HCT116 (cell line): ENCODE measurements around the gene PNPLA2. TPM values are rescaled to one million over a fixed set of nuclear protein-coding genes. Genes with fewer than 3 reads are reported as not detected.

Source experiments
- ATAC-seq: fragments of 200-7000 bp; cut with Tn5 transposase; 2 replicates; pipeline ENCODE4 v1.9.1; 2020; ENCODE audit warnings: mild to moderate bottlenecking, moderate library complexity
- BruUV-seq: library from RNA; stranded (reverse); fragments of 400-500 nt; replicated peaks from 2 replicates; lab custom pipeline; 2021; lab: Mats Ljungman, UMichigan
- CTCF ChIA-PET: fragments of 300-600 bp; sonication (Branson Sonifier 250); formaldehyde crosslinking; loops from one replicate; lab custom pipeline; 2021; ENCODE audit warnings: antibody characterized with exemption; lab: Charles Lee
- POLR2A ChIA-PET: fragments of 300-600, 350-600 bp; sonication (Branson Sonifier 250); formaldehyde crosslinking; loops from one replicate; lab custom pipeline; 2021; ENCODE audit warnings: antibody characterized with exemption; lab: Charles Lee
- RAD21 ChIA-PET, 2 experiments: fragments of 300-600 bp; sonication (Branson Sonifier 250); formaldehyde crosslinking; loops; one replicate each; lab custom pipeline; 2023; ENCODE audit warnings: low total read pairs in 2 of 2; ENCODE audit not compliant: uncharacterized antibody in 2 of 2, unreplicated experiment in 2 of 2, low non-redundant PET in 1 of 2; lab: Charles Lee
- DNase-seq: peaks from one replicate; pipeline ENCODE4 v3.0.0-alpha.2; 2010; ENCODE audit warnings: low read depth, low spot score
- H2AFZ ChIP-seq: fragments of 200-600 bp; shearing (Covaris generic), sonication (generic); 2 replicates; pipeline ENCODE4 v1.6.1; 2017; ENCODE audit warnings: low read depth, mixed run types, mixed read lengths, antibody characterized with exemption, low read length; ENCODE audit not compliant: poor library complexity, severe bottlenecking
- H3K27ac ChIP-seq: 2 replicates; pipeline ENCODE4 v1.5.1; 2012; ENCODE audit warnings: low read depth, low read length
- H3K27me3 ChIP-seq: fragments of 200-600 bp; sonication (generic); 2 replicates; pipeline ENCODE4 v1.6.1; 2016; ENCODE audit warnings: mixed run types, low read length, mixed read lengths; ENCODE audit not compliant: insufficient read depth
- H3K36me3 ChIP-seq, 2 experiments: fragments of 200-500 bp in 1 of 2; fragments of 200-600 bp in 1 of 2; sonication (Bioruptor generic) in 1 of 2; sonication (generic) in 1 of 2; 2 replicates each; pipeline versions ENCODE4 v1.5.1 to v1.6.1; 2014 to 2016; ENCODE audit warnings: low read length in 2 of 2, inconsistent platforms in 1 of 2, mixed read lengths in 1 of 2, mixed run types in 1 of 2; ENCODE audit not compliant: insufficient read depth in 2 of 2, control insufficient read depth in 1 of 2
- H3K4me1 ChIP-seq, 2 experiments: fragments of 200-600 bp in 1 of 2; sonication (generic) in 1 of 2; 2 replicates each; pipeline versions ENCODE4 v1.5.1 to v1.6.1; 2012 to 2017; ENCODE audit warnings: low read length in 2 of 2, inconsistent platforms in 1 of 2, mild to moderate bottlenecking in 1 of 2, mixed read lengths in 1 of 2, mixed run types in 1 of 2, moderate library complexity in 1 of 2; ENCODE audit not compliant: insufficient read depth in 2 of 2, control insufficient read depth in 1 of 2
- H3K4me2 ChIP-seq: fragments of 200-600 bp; sonication (generic); 2 replicates; pipeline ENCODE4 v1.6.1; 2017; ENCODE audit warnings: mixed run types, low read length, mixed read lengths
- H3K4me3 ChIP-seq, 2 experiments: fragments of 200-600 bp in 1 of 2; sonication (generic) in 1 of 2; replicated peaks in 1 of 2; 2 replicates each; pipeline ENCODE4 v1.5.1; 2011 to 2016; ENCODE audit warnings: low read length in 2 of 2, control low read depth in 1 of 2, low read depth in 1 of 2, mild to moderate bottlenecking in 1 of 2, mixed read lengths in 1 of 2, mixed run types in 1 of 2
- H3K79me2 ChIP-seq: fragments of 200-600 bp; sonication (generic); 2 replicates; pipeline ENCODE4 v1.6.1; 2017; ENCODE audit warnings: mild to moderate bottlenecking, mixed run types, low read length, moderate library complexity, mixed read lengths; ENCODE audit not compliant: insufficient read depth
- H3K9ac ChIP-seq: fragments of 200-600 bp; sonication (generic); 2 replicates; pipeline ENCODE4 v1.6.1; 2016; ENCODE audit warnings: low read length, mixed read lengths
- H3K9me2 ChIP-seq: fragments of 200-600 bp; sonication (generic), shearing (Covaris generic); 2 replicates; pipeline ENCODE4 v1.6.1; 2017; ENCODE audit warnings: mixed run types, mild to moderate bottlenecking, moderate library complexity; ENCODE audit not compliant: insufficient read depth
- H3K9me3 ChIP-seq, 2 experiments: fragments of 200-500 bp in 1 of 2; fragments of 200-600 bp in 1 of 2; sonication (Bioruptor generic) in 1 of 2; sonication (generic) in 1 of 2; 2 replicates each; pipeline ENCODE4 v1.6.1; 2014 to 2017; ENCODE audit warnings: low read length in 2 of 2, mixed read lengths in 2 of 2, inconsistent platforms in 1 of 2, low read depth in 1 of 2, mild to moderate bottlenecking in 1 of 2, mixed run types in 1 of 2, moderate library complexity in 1 of 2; ENCODE audit not compliant: control insufficient read depth in 1 of 2, insufficient read depth in 1 of 2
- H4K20me1 ChIP-seq: fragments of 200-600 bp; sonication (generic), shearing (Covaris generic); 2 replicates; pipeline ENCODE4 v1.6.1; 2017; ENCODE audit warnings: mixed run types, mild to moderate bottlenecking, moderate library complexity; ENCODE audit not compliant: insufficient read depth
- CBX3 ChIP-seq: IDR thresholded peaks from 2 replicates; pipeline ENCODE4 v1.6.1; 2012; ENCODE audit warnings: low read depth
- CTCF ChIP-seq, 3 experiments: fragments of 200-600 bp in 1 of 3; sonication (generic) in 1 of 3; IDR thresholded peaks in 2 of 3; conservative IDR thresholded peaks in 1 of 3; 2 replicates each; pipeline ENCODE4 v1.5.1; 2012 to 2017; ENCODE audit warnings: low read depth in 2 of 3, low read length in 2 of 3, antibody characterized with exemption in 1 of 3, borderline replicate concordance in 1 of 3, control low read depth in 1 of 3, mild to moderate bottlenecking in 1 of 3, mixed read lengths in 1 of 3, mixed run types in 1 of 3, moderate library complexity in 1 of 3; ENCODE audit not compliant: insufficient read depth in 1 of 3
- EGR1 ChIP-seq: IDR thresholded peaks from 2 replicates; pipeline ENCODE4 v1.6.1; 2012; ENCODE audit warnings: low read depth
- ELF1 ChIP-seq: IDR thresholded peaks from 2 replicates; pipeline ENCODE4 v1.6.1; 2012; ENCODE audit warnings: low read depth, borderline replicate concordance
- EZH2 ChIP-seq: fragments of 200-600 bp; sonication (generic); IDR thresholded peaks from 2 replicates; pipeline ENCODE4 v1.6.1; 2017; ENCODE audit warnings: antibody characterized with exemption, mixed run types
- EZH2phosphoT487 ChIP-seq: fragments of 200-600 bp; IDR thresholded peaks from 2 replicates; pipeline ENCODE4 v1.6.1; 2018; ENCODE audit warnings: antibody characterized with exemption, borderline replicate concordance
- FOSL1 ChIP-seq: IDR thresholded peaks from 2 replicates; pipeline ENCODE4 v1.6.1; 2012; ENCODE audit warnings: low read depth
- JUND ChIP-seq: IDR thresholded peaks from 2 replicates; pipeline ENCODE4 v1.6.1; 2012
- MAX ChIP-seq: IDR thresholded peaks from 2 replicates; pipeline ENCODE4 v1.6.1; 2012
- POLR2AphosphoS5 ChIP-seq: IDR thresholded peaks from 2 replicates; pipeline ENCODE4 v1.6.1; 2011; ENCODE audit warnings: mild to moderate bottlenecking, low read depth, low read length, moderate library complexity
- REST ChIP-seq: IDR thresholded peaks from 2 replicates; pipeline ENCODE4 v1.6.1; 2012; ENCODE audit warnings: low read depth
- SIN3A ChIP-seq: IDR thresholded peaks from 2 replicates; pipeline ENCODE4 v1.6.1; 2012; ENCODE audit warnings: low read depth
- SP1 ChIP-seq: IDR thresholded peaks from 2 replicates; pipeline ENCODE4 v1.6.1; 2012; ENCODE audit warnings: low read depth
- TCF7L2 ChIP-seq: IDR thresholded peaks from 2 replicates; pipeline ENCODE4 v1.7.0; 2011; ENCODE audit warnings: borderline replicate concordance, inconsistent platforms; ENCODE audit not compliant: insufficient read depth, insufficient read length; ENCODE audit errors: extremely low read depth
- ZNF274 ChIP-seq: fragments of 200-500 bp; sonication (Bioruptor generic); IDR thresholded peaks from 2 replicates; pipeline ENCODE4 v1.6.1; 2014; ENCODE audit warnings: mild to moderate bottlenecking, low read depth, low read length, inconsistent platforms
- intact Hi-C: fragments of 100-400 bp; cut with micrococcal nuclease; formaldehyde crosslinking; loops from 2 replicates; pipeline ENCODE4 v1.10.0; 2022
- total RNA-seq: library from RNA; stranded (reverse); gene quantifications from one replicate; pipeline ENCODE4 v1.2.1, GENCODE V29; 2021; ENCODE audit not compliant: unreplicated experiment

PNPLA2 gene
- total RNA-seq, 1 experiment from 2014 or later = 124 TPM

GRCh38 chr11:866481-866880 is 47.8 kb downstream of the PNPLA2 start:
- H2AFZ ChIP-seq = no peak overlapping the region
- TF ChIP-seq CBX3 = no peak
- no peak for TF ChIP-seq ELF1
- no peak for TF ChIP-seq FOSL1
- no peak for TF ChIP-seq EZH2phosphoT487
- H3K4me3 ChIP-seq = no peak overlapping the region
- H3K79me2 ChIP-seq = no peaks in the 10 kb centered on the region
- ATAC-seq (no peak), DNase-seq (no peak)
- intact Hi-C loops = no loop called here
- no TSS peak for BruUV-seq
- H4K20me1 ChIP-seq = no peaks in the 10 kb centered on the region
- H3K27ac ChIP-seq = no peak overlapping the region
- peaks cover 0 to 27% of the 10 kb centered on the region in 2 experiments; a peak in 2 of 4 replicates for H3K4me1 ChIP-seq
- POLR2A ChIA-PET = no interaction called here
- no peak overlapping the region for H3K4me2 ChIP-seq
- no peaks in the 10 kb centered on the region for H3K9me2 ChIP-seq
- no peaks in the 10 kb centered on the region for H3K36me3 ChIP-seq
- RAD21 ChIA-PET = no interaction called here
- no peaks in the 10 kb centered on the region for H3K27me3 ChIP-seq
- CTCF ChIA-PET = interaction anchor here (0.6 to 2.0 kb wide), 2 partner anchors 10 to 28 kb away, joined by 4 to 8 read pairs; no protein-coding TSS in a partner anchor
- H3K9ac ChIP-seq = no peak overlapping the region
- H3K9me3 ChIP-seq = no peaks in the 10 kb centered on the region

- Histone ChIP-seq H3K4me3 (no peak overlapping the region), H3K9me2 (no peaks in the 10 kb centered on the region), H3K36me3 (no peaks in the 10 kb centered on the region), H3K9me3 (no peaks in the 10 kb centered on the region), H3K4me2 (no peak overlapping the region), H3K79me2 (no peaks in the 10 kb centered on the region), H3K27me3 (no peaks in the 10 kb centered on the region), H3K27ac (no peak overlapping the region), H4K20me1 (no peaks in the 10 kb centered on the region), H3K9ac (no peak overlapping the region), H2AFZ (no peak overlapping the region), H3K4me1 (peaks cover 0 to 35% of the 10 kb centered on the region in 2 experiments; a peak in 2 of 4 replicates)
- ChIA-PET CTCF (interaction anchor here (2.0 kb wide), 1 partner anchor 12 kb away, joined by 8 read pairs; no protein-coding TSS in a partner anchor), POLR2A (no interaction called here), RAD21 (no interaction called here)
- DNase-seq (no peak), ATAC-seq (no peak)
- no TSS peak for BruUV-seq
- intact Hi-C loops = no loop called here
- TF ChIP-seq POLR2AphosphoS5 = no peak; the same call in 1 of the 2 replicates
- TF ChIP-seq SIN3A = no peak
- no peak for TF ChIP-seq CBX3
- no peak for TF ChIP-seq MAX
- TF ChIP-seq FOSL1 = no peak
- no peak for TF ChIP-seq JUND
- TF ChIP-seq ZNF274 = no peak
- no peak for TF ChIP-seq TCF7L2
- no peak for TF ChIP-seq EZH2
- no peak for TF ChIP-seq REST
- no peak for TF ChIP-seq EGR1
- no peak for TF ChIP-seq CTCF (IDR thresholded peaks at IDR 0.05 in 2 of 3, conservative IDR thresholded peaks at IDR 0.05 in 1 of 3; ENCODE audit: borderline replicate concordance in 1 of 3, insufficient read depth in 1 of 3, low read depth in 2 of 3, low read length in 2 of 3)
- TF ChIP-seq EZH2phosphoT487 = no peak
- no peak for TF ChIP-seq ELF1
- TF ChIP-seq SP1 = no peak
Observed at GRCh38 chr11:867856-868358, 49.2 kb downstream of the PNPLA2 start.
